ENCODE results near the gene IL25. TPM values are rescaled to one million over a fixed set of nuclear protein-coding genes. Genes with fewer than 3 reads are reported as not detected.

Gene IL25
- total RNA-seq, 1 donor from 2014 or later: not detected

DNA sequence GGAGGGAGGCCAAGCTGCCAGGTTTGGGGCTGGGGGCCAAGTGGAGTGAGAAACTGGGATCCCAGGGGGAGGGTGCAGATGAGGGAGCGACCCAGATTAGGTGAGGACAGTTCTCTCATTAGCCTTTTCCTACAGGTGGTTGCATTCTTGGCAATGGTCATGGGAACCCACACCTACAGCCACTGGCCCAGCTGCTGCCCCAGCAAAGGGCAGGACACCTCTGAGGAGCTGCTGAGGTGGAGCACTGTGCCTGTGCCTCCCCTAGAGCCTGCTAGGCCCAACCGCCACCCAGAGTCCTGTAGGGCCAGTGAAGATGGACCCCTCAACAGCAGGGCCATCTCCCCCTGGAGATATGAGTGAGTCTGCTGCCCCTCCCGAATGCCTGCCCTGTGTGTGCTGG is 432 bp downstream of the IL25 start:
- no peaks in the 10 kb centered on the region for H3K4me1 Mint-ChIP-seq
- no peaks in the 10 kb centered on the region for H3K36me3 Mint-ChIP-seq
- H3K27me3 Mint-ChIP-seq (ENCODE audit: low read depth): peaks cover 7% of the 10 kb centered on the region
- H3K4me3 Mint-ChIP-seq: no peak overlapping the region
- TF ChIP-seq, protein P1, sequence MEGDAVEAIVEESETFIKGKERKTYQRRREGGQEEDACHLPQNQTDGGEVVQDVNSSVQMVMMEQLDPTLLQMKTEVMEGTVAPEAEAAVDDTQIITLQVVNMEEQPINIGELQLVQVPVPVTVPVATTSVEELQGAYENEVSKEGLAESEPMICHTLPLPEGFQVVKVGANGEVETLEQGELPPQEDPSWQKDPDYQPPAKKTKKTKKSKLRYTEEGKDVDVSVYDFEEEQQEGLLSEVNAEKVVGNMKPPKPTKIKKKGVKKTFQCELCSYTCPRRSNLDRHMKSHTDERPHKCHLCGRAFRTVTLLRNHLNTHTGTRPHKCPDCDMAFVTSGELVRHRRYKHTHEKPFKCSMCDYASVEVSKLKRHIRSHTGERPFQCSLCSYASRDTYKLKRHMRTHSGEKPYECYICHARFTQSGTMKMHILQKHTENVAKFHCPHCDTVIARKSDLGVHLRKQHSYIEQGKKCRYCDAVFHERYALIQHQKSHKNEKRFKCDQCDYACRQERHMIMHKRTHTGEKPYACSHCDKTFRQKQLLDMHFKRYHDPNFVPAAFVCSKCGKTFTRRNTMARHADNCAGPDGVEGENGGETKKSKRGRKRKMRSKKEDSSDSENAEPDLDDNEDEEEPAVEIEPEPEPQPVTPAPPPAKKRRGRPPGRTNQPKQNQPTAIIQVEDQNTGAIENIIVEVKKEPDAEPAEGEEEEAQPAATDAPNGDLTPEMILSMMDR (IDR thresholded peaks at IDR 0.05; ENCODE audit: unreplicated experiment): no peak
- no peak for DNase-seq (ENCODE audit: low spot score in 2 of 2, unreplicated experiment in 2 of 2)
- no peak overlapping the region for H3K27ac Mint-ChIP-seq
- H3K9me3 Mint-ChIP-seq: no peaks in the 10 kb centered on the region

GRCh38 chr14:23375527-23376251 is 3.1 kb downstream of the IL25 start:
- no peak for DNase-seq (ENCODE audit: low spot score in 2 of 2, unreplicated experiment in 2 of 2)
- TF ChIP-seq, protein P1 (IDR thresholded peaks at IDR 0.05; ENCODE audit: unreplicated experiment): no peak
- no peak overlapping the region for H3K27ac Mint-ChIP-seq
- no peaks in the 10 kb centered on the region for H3K36me3 Mint-ChIP-seq
- H3K4me1 Mint-ChIP-seq: no peaks in the 10 kb centered on the region
- H3K9me3 Mint-ChIP-seq: no peaks in the 10 kb centered on the region
- H3K4me3 Mint-ChIP-seq: no peak overlapping the region
- peaks cover 20% of the 10 kb centered on the region for H3K27me3 Mint-ChIP-seq (ENCODE audit: low read depth)

DNA sequence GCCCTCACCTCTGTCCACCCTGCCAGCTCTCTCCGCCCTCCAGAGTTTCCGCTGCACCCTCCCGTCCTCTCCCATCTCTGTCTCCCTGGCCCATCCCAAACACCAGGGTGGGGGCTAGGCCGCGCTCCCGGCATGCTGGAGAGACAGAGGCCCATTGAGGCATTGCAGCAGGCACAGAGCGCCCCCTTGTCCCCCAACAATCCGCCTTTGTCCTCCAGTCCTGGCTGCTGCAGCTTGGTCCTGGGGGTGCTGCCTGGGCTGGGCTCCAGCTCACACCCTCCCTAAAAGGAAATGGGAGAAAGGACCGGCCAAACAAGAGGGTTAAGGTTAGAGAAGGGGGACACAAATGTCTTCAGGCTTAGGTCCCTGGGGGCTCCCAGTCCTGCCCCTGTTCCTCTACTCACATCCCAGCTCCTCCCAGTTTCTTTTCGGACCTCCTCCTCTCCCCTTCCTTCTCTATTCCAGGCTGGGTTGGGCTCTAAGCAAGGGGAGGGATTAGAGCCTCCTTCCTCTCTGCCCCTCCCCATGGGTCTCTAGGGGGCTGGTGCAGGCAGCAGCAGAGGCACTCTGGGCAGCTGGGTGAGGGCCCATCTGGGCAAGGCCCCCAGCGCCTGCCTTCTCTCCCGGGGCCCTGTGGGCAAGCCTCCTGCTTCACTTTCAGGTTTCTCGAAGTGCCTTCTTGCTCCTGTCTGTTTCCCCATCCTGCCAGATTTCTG is 4.0 kb downstream of the IL25 start, which contains the start of gene CMTM5:
Gene CMTM5 (plus strand): TSS at position 565 of the 716 bp plus-strand sequence. CDS start 206 bp downstream, outside the sequence.
- Mint-ChIP-seq H3K4me3 (no peak within 1 kb of the TSS), H3K27ac (no peak within 1 kb of the TSS), H3K9me3 (no peaks in the 10 kb centered on the region), H3K36me3 (no peaks in the 10 kb centered on the region), H3K27me3 (ENCODE audit: low read depth) (peaks cover 26% of the 10 kb centered on the region), H3K4me1 (no peaks in the 10 kb centered on the region)
- TF ChIP-seq, protein P1 (IDR thresholded peaks at IDR 0.05; ENCODE audit: unreplicated experiment): no peak
- no peak for DNase-seq (ENCODE audit: low spot score in 2 of 2, unreplicated experiment in 2 of 2)

DNA sequence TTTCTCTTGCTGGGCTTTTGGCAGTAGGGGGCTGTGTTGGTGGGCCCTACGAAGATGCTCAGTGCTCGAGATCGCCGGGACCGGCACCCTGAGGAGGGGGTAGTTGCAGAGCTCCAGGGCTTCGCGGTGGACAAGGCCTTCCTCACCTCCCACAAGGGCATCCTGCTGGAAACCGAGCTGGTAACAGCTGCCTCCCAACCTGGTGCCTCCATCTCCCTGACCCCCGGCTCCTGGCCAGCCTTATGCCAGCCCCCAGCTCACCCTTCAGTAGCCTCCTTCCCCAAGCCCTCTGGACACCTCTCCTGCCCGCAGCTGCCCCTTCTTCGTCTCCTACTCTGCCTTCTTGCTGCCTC is 4.6 kb downstream of the IL25 start:
- TF ChIP-seq, protein P1 (IDR thresholded peaks at IDR 0.05; ENCODE audit: unreplicated experiment): no peak
- Mint-ChIP-seq H3K4me3 (no peak overlapping the region), H3K36me3 (no peaks in the 10 kb centered on the region), H3K9me3 (no peaks in the 10 kb centered on the region), H3K27me3 (ENCODE audit: low read depth) (peaks cover 31% of the 10 kb centered on the region), H3K27ac (no peak overlapping the region), H3K4me1 (no peaks in the 10 kb centered on the region)
- DNase-seq (ENCODE audit: low spot score in 2 of 2, unreplicated experiment in 2 of 2): no peak

DNA sequence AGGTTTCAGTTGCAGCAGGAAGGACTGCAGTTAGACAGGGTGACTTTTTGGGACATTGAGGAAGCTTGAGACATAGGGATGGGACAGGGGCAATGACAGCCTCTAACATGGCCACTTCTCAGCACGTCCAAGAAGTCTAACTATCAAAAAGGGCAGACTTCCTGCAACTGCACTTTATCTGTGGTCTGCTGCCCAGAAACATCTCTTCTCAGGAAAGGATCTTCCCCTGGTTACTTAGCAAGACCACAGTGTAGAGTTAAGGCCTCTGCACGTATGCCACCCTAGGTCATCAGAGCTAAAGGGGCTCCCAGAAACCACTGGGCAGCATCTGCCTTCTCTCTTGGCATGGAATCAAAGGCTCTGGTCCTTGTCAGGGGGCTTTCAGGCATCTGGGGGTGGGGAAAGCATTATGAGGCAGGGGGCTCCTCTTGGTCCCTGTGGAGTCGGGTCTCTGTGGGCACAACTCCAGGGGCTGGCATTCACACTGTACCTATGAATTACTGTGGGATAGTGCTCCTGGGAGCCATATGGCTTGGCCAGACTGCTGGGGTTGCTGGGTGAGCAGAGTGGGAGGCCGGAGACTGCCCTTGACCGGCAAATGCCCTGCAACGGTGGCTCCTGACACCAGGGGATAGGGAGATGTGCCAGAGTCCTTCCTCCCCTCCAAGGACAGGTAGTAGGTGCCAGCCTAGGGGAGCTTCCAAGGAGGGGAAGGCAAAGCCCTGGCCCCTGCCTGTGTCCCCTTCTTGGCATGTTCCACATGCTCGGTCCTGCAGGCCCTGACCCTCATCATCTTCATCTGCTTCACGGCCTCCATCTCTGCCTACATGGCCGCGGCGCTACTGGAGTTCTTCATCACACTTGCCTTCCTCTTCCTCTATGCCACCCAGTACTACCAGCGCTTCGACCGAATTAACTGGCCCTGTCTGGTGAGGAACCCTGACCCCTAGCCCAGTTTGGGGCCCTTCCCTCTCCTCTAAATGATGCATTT is 5.3 kb downstream of the IL25 start:
- Mint-ChIP-seq H3K27ac (no peak overlapping the region), H3K27me3 (ENCODE audit: low read depth) (peaks cover 37% of the 10 kb centered on the region), H3K4me1 (no peaks in the 10 kb centered on the region), H3K36me3 (no peaks in the 10 kb centered on the region), H3K4me3 (no peak overlapping the region), H3K9me3 (no peaks in the 10 kb centered on the region)
- no peak for DNase-seq (ENCODE audit: low spot score in 2 of 2, unreplicated experiment in 2 of 2)
- TF ChIP-seq, protein P1 (IDR thresholded peaks at IDR 0.05; ENCODE audit: unreplicated experiment): no peak

Data from mesothelial cell of epicardium (in vitro differentiated cells).